ENCODE measurements around the gene PHACTR1. TPM values are rescaled to one million over a fixed set of nuclear protein-coding genes. Genes with fewer than 3 reads are reported as not detected.

Gene PHACTR1
- total RNA-seq, 1 donor from 2014 or later = 0.49 TPM

DNA sequence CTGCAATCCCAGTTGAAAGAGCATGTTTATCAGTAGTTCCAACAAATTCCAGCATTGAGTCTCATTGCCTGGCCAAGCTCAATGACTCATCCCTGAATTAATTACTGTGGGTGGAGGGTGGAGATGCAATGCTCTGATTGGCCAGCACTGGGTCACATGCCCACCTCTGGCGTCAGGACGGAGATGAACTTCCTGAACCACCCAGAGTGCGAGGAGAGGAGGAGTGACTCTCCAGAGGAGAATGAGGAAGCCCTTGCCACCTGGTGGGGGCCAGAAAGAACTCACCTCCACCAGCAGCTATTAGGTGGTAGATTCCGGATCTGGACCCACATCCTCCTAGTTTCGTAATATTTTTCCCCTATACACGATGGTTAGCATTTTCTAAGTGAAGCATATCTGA lies 327.8 kb downstream of the PHACTR1 start:
- H3K36me3 ChIP-seq = no peaks in the 10 kb centered on the region
- TF ChIP-seq POLR2A (IDR thresholded peaks at IDR 0.05) = no peak
- TF ChIP-seq POLR2AphosphoS5 (IDR thresholded peaks at IDR 0.05; ENCODE audit: insufficient read depth in 1 of 2, low read depth in 1 of 2) = no peak
- TF ChIP-seq, protein P1, sequence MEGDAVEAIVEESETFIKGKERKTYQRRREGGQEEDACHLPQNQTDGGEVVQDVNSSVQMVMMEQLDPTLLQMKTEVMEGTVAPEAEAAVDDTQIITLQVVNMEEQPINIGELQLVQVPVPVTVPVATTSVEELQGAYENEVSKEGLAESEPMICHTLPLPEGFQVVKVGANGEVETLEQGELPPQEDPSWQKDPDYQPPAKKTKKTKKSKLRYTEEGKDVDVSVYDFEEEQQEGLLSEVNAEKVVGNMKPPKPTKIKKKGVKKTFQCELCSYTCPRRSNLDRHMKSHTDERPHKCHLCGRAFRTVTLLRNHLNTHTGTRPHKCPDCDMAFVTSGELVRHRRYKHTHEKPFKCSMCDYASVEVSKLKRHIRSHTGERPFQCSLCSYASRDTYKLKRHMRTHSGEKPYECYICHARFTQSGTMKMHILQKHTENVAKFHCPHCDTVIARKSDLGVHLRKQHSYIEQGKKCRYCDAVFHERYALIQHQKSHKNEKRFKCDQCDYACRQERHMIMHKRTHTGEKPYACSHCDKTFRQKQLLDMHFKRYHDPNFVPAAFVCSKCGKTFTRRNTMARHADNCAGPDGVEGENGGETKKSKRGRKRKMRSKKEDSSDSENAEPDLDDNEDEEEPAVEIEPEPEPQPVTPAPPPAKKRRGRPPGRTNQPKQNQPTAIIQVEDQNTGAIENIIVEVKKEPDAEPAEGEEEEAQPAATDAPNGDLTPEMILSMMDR (IDR thresholded peaks at IDR 0.05) = no peak
- H3K27ac ChIP-seq = peak overlapping the region; percentile 2
- intact Hi-C loops (cut with DNase I) = no loop called here
- H3K4me1 ChIP-seq = no peaks in the 10 kb centered on the region
- no peaks in the 10 kb centered on the region for H3K27me3 ChIP-seq
- DNase-seq (ENCODE audit: extremely low spot score in 2 of 2) = no peak
- H3K4me3 ChIP-seq = no peak overlapping the region
- H3K9me3 ChIP-seq = no peaks in the 10 kb centered on the region

DNA sequence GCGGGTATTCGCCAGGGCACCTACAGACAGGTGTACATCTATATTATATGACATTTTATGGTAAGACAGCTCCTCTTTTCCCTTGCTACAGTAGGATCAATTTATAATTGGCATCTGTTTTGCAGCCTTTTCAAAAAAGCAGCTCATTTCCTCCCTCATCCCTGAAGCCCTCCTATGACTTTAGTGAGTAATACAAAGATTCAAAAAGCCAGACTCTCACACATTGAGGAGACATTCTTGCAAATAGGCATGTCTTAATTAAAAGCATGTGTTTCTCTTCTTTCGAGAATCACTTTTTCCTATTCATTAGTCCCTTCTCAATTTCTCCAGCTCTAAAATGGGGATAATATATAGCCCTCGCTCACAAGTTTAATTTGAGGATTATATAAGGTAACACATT lies 328.3 kb downstream of the PHACTR1 start:
- no peak overlapping the region for H3K27ac ChIP-seq
- intact Hi-C loops (cut with DNase I) = no loop called here
- TF ChIP-seq, protein P1 (IDR thresholded peaks at IDR 0.05) = no peak
- TF ChIP-seq POLR2A (IDR thresholded peaks at IDR 0.05) = no peak
- TF ChIP-seq POLR2AphosphoS5 (IDR thresholded peaks at IDR 0.05; ENCODE audit: insufficient read depth in 1 of 2, low read depth in 1 of 2) = no peak
- no peaks in the 10 kb centered on the region for H3K36me3 ChIP-seq
- no peaks in the 10 kb centered on the region for H3K4me1 ChIP-seq
- no peak for DNase-seq (ENCODE audit: extremely low spot score in 2 of 2)
- H3K4me3 ChIP-seq = no peak overlapping the region
- H3K9me3 ChIP-seq = no peaks in the 10 kb centered on the region
- H3K27me3 ChIP-seq = no peaks in the 10 kb centered on the region

DNA sequence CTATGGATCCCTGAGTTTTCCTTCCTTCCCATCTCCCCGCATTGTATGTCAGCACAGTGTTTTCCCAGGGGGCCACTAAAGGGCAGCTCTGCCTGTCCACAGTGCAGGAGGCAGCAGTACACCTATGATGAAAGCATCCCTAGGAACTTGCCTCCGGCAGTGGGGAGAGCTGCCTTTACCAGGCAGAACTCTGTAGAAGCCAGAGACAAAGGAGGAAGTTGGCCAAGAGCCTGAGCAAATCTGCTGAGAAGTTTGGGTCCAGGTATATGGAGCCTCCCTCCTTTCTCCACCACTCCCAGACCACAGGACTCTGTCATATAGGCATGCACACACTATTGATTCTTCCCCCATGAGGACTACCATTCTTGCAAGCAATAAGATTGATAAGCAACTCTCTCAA lies 329.1 kb downstream of the PHACTR1 start:
- H3K36me3 ChIP-seq = no peaks in the 10 kb centered on the region
- DNase-seq (ENCODE audit: extremely low spot score in 2 of 2) = no peak
- intact Hi-C loops (cut with DNase I) = no loop called here
- H3K27me3 ChIP-seq = no peaks in the 10 kb centered on the region
- no peaks in the 10 kb centered on the region for H3K9me3 ChIP-seq
- H3K4me1 ChIP-seq = no peaks in the 10 kb centered on the region
- no peak overlapping the region for H3K27ac ChIP-seq
- no peak overlapping the region for H3K4me3 ChIP-seq
- TF ChIP-seq, protein P1 (IDR thresholded peaks at IDR 0.05) = no peak
- no peak for TF ChIP-seq POLR2AphosphoS5 (IDR thresholded peaks at IDR 0.05; ENCODE audit: insufficient read depth in 1 of 2, low read depth in 1 of 2)
- TF ChIP-seq POLR2A (IDR thresholded peaks at IDR 0.05) = no peak

DNA sequence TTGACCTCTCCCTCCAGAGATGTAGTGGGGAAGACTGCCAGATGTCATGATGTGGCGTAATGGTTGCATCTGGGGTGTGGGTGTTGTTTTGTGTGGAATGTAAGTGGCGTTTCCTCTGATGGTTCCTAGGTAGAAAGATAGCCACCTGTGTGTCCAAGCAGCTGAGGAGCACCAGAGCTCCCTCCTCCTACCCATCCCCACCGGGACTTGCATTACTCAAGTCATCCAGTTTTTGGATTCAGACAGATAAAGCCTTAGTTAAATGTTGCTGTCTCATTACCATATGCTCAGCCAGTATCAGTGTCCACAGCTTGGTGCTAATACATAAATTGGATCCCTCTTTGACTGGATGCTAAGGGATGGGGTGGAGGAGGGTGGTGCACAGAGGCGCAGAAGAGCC lies 329.5 kb downstream of the PHACTR1 start:
- no peak overlapping the region for H3K27ac ChIP-seq
- H3K27me3 ChIP-seq = no peaks in the 10 kb centered on the region
- TF ChIP-seq POLR2AphosphoS5 (IDR thresholded peaks at IDR 0.05; ENCODE audit: insufficient read depth in 1 of 2, low read depth in 1 of 2) (no peak), POLR2A (IDR thresholded peaks at IDR 0.05) (no peak)
- TF ChIP-seq, protein P1 (IDR thresholded peaks at IDR 0.05) = no peak
- DNase-seq (ENCODE audit: extremely low spot score in 2 of 2) = no peak
- H3K4me1 ChIP-seq = no peaks in the 10 kb centered on the region
- no peaks in the 10 kb centered on the region for H3K9me3 ChIP-seq
- no peak overlapping the region for H3K4me3 ChIP-seq
- H3K36me3 ChIP-seq = no peaks in the 10 kb centered on the region
- intact Hi-C loops (cut with DNase I) = no loop called here

DNA sequence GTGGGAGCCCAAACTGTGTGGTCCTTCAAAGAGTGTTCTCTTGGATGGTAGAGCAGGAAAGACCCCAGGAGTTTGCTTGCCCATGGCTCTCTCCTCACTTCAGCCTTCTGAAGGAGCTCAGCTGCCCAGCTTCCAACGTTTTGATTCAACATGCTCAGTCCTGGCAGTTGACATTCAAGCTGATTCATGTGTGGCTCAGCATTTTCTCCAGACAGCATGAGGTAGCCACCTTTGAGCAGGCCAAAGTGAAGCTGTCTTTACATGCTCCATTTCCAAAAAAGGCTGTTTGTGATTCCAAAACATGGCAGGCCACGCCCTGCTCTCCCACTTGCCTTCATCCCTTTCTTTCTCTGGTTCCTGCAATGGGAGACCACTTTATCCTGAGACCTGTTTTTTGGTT lies 331.5 kb downstream of the PHACTR1 start:
- Histone ChIP-seq H3K27me3 (no peaks in the 10 kb centered on the region), H3K9me3 (no peaks in the 10 kb centered on the region), H3K4me3 (no peak overlapping the region), H3K36me3 (no peaks in the 10 kb centered on the region), H3K4me1 (no peaks in the 10 kb centered on the region), H3K27ac (no peak overlapping the region)
- TF ChIP-seq POLR2AphosphoS5 (IDR thresholded peaks at IDR 0.05; ENCODE audit: insufficient read depth in 1 of 2, low read depth in 1 of 2) (no peak), POLR2A (IDR thresholded peaks at IDR 0.05) (no peak)
- TF ChIP-seq, protein P1 (IDR thresholded peaks at IDR 0.05) = no peak
- intact Hi-C loops (cut with DNase I) = no loop called here
- no peak for DNase-seq (ENCODE audit: extremely low spot score in 2 of 2)
